BLaER1 treated with 17β-estradiol and CSF1 and Interleukin-3, amounts not matched to agents 10 nM and 100 nM (cell line): ENCODE data around the gene GPR18.
"Not testable (repeated sequence)": the region's sequence is repeated elsewhere in the genome, so short reads cannot be mapped to it uniquely, and the experiment has no call there.

ENCODE experiments used
- H3K27ac ChIP-seq, 11 experiments: shearing (Covaris generic); formaldehyde crosslinking; 2 replicates each; pipeline ENCODE4 v1.8.1; 2022
- H3K27me3 ChIP-seq, 11 experiments: shearing (Covaris generic); formaldehyde crosslinking; 2 replicates each; pipeline ENCODE4 v1.8.1; 2022
- H3K36me3 ChIP-seq, 11 experiments: shearing (Covaris generic); formaldehyde crosslinking; 2 replicates each; pipeline ENCODE4 v1.8.1; 2022
- H3K4me1 ChIP-seq, 10 experiments: shearing (Covaris generic); formaldehyde crosslinking; 2 replicates each; pipeline ENCODE4 v1.8.1; 2022
- H3K4me2 ChIP-seq, 11 experiments: shearing (Covaris generic); formaldehyde crosslinking; 2 replicates each; pipeline ENCODE4 v1.8.1; 2022
- H3K4me3 ChIP-seq, 10 experiments: shearing (Covaris generic); formaldehyde crosslinking; 2 replicates each; pipeline ENCODE4 v1.8.1; 2022
- H3K9ac ChIP-seq, 11 experiments: shearing (Covaris generic); formaldehyde crosslinking; 2 replicates each; pipeline ENCODE4 v1.8.1; 2022
- H3K9me3 ChIP-seq, 11 experiments: shearing (Covaris generic); formaldehyde crosslinking; replicated peaks in 1 of 11; 2 replicates each; pipeline ENCODE4 v1.8.1; 2022
- H4K20me1 ChIP-seq, 11 experiments: shearing (Covaris generic); formaldehyde crosslinking; 2 replicates each; pipeline ENCODE4 v1.8.1; 2022
- Cebpa-rat ChIP-seq, 11 experiments: shearing (Covaris generic); IDR thresholded peaks; 2 replicates each; pipeline ENCODE4 v1.8.1; 2022

Gene GPR18

GRCh38 chr13:99237981-99238662 is 20.1 kb downstream of the GPR18 start:
- Histone ChIP-seq H3K9ac (peak overlapping the region; percentile 56 to 74 (median 68)), H4K20me1 (peaks cover 0 to 4% (median 0%) of the 10 kb centered on the region in 11 experiments; a peak in 2 of 22 replicates), H3K4me2 (peak overlapping the region; percentile 64 to 96 (median 82)), H3K4me1 (peaks cover 26 to 59% (median 46%) of the 10 kb centered on the region in 10 experiments), H3K9me3 (peaks cover 0 to 16% (median 8%) of the 10 kb centered on the region in 11 experiments; a peak in 8 of 22 replicates), H3K27ac (peak overlapping the region; percentile 56 to 78 (median 72); a peak in 21 of 22 replicates), H3K36me3 (peaks cover 23 to 70% (median 44%) of the 10 kb centered on the region in 11 experiments), H3K27me3 (no peaks in the 10 kb centered on the region), H3K4me3 (peak overlapping the region in 9 of 10 experiments; percentile 6 to 43 (median 29); a peak in 10 of 20 replicates)
- no peak for TF ChIP-seq Cebpa-rat (IDR thresholded peaks at IDR 0.05)

GRCh38 chr13:99231721-99232120 is 26.5 kb downstream of the GPR18 start:
- Histone ChIP-seq H3K27me3 (no peaks in the 10 kb centered on the region), H3K9me3 (peaks cover 0 to 5% (median 0%) of the 10 kb centered on the region in 11 experiments; a peak in 4 of 22 replicates), H3K4me1 (peaks cover 63 to 84% (median 73%) of the 10 kb centered on the region in 10 experiments), H3K4me2 (peak overlapping the region; percentile 81 to 97 (median 88)), H4K20me1 (peaks cover 0 to 15% (median 0%) of the 10 kb centered on the region in 11 experiments; a peak in 2 of 22 replicates), H3K4me3 (peak overlapping the region in 1 of 10 experiments; percentile 9; a peak in 1 of 20 replicates), H3K9ac (peak overlapping the region; percentile 63 to 86 (median 79); a peak in 21 of 22 replicates), H3K36me3 (peaks cover 0 to 44% (median 24%) of the 10 kb centered on the region in 11 experiments; a peak in 14 of 22 replicates), H3K27ac (peak overlapping the region; percentile 78 to 97 (median 93); a peak in 21 of 22 replicates)
- peak in 1 of 11 experiments; percentile 52; a peak in 2 of 22 replicates for TF ChIP-seq Cebpa-rat (IDR thresholded peaks at IDR 0.05)

GRCh38 chr13:99230991-99231390 is 27.2 kb downstream of the GPR18 start:
- no peak for TF ChIP-seq Cebpa-rat (IDR thresholded peaks at IDR 0.05)
- H3K4me3 ChIP-seq = peak overlapping the region in 3 of 10 experiments; percentile 9 to 15 (median 15); a peak in 2 of 20 replicates
- peaks cover 70 to 84% (median 78%) of the 10 kb centered on the region in 10 experiments for H3K4me1 ChIP-seq
- peaks cover 0 to 44% (median 24%) of the 10 kb centered on the region in 11 experiments; a peak in 15 of 22 replicates for H3K36me3 ChIP-seq
- H3K9me3 ChIP-seq = peaks cover 0 to 5% (median 0%) of the 10 kb centered on the region in 11 experiments; a peak in 4 of 22 replicates
- peaks cover 0 to 15% (median 0%) of the 10 kb centered on the region in 11 experiments; a peak in 2 of 22 replicates for H4K20me1 ChIP-seq
- no peaks in the 10 kb centered on the region for H3K27me3 ChIP-seq
- peak overlapping the region; percentile 63 to 86 (median 79); a peak in 20 of 22 replicates for H3K9ac ChIP-seq
- peak overlapping the region; percentile 78 to 97 (median 93); a peak in 21 of 22 replicates for H3K27ac ChIP-seq
- peak overlapping the region; percentile 81 to 97 (median 88) for H3K4me2 ChIP-seq

- Histone ChIP-seq H3K27ac (peak overlapping the region; percentile 78 to 97 (median 93); a peak in 21 of 22 replicates), H3K36me3 (peaks cover 0 to 44% (median 22%) of the 10 kb centered on the region in 11 experiments; a peak in 15 of 22 replicates), H3K4me2 (peak overlapping the region; percentile 81 to 97 (median 88)), H4K20me1 (peaks cover 0 to 17% (median 0%) of the 10 kb centered on the region in 11 experiments; a peak in 2 of 22 replicates), H3K9ac (peak overlapping the region; percentile 36 to 86 (median 79); a peak in 20 of 22 replicates), H3K4me3 (0 out of 20 replicates have a peak overlapping the region, but pooled peaks of 1 of the 10 experiments have one; percentile 15), H3K4me1 (peaks cover 74 to 84% (median 82%) of the 10 kb centered on the region in 10 experiments)
- H3K9me3 ChIP-seq, H3K27me3 ChIP-seq: not testable (repeated sequence)
These were observed 27.6 kb downstream of the GPR18 start for GRCh38 chr13:99230588-99230987.

GRCh38 chr13:99228737-99229691 is 29.2 kb downstream of the GPR18 start:
- Histone ChIP-seq H3K36me3 (peaks cover 0 to 33% (median 13%) of the 10 kb centered on the region in 11 experiments; a peak in 12 of 22 replicates), H4K20me1 (peaks cover 0 to 23% (median 0%) of the 10 kb centered on the region in 11 experiments; a peak in 2 of 22 replicates), H3K4me1 (peaks cover 85 to 91% (median 89%) of the 10 kb centered on the region in 10 experiments), H3K4me3 (peak overlapping the region; percentile 8 to 48 (median 36); a peak in 17 of 20 replicates), H3K27me3 (no peaks in the 10 kb centered on the region), H3K9ac (peak overlapping the region; percentile 57 to 86 (median 78)), H3K4me2 (peak overlapping the region; percentile 81 to 97 (median 88)), H3K27ac (peak overlapping the region; percentile 78 to 97 (median 93)), H3K9me3 (peaks cover 0 to 9% (median 0%) of the 10 kb centered on the region in 11 experiments; a peak in 7 of 22 replicates)
- TF ChIP-seq Cebpa-rat (IDR thresholded peaks at IDR 0.05) = no peak

GRCh38 chr13:99227909-99228688 is 30.1 kb downstream of the GPR18 start:
- no peaks in the 10 kb centered on the region for H3K27me3 ChIP-seq
- peak overlapping the region; percentile 8 to 48 (median 36); a peak in 13 of 20 replicates for H3K4me3 ChIP-seq
- H3K4me2 ChIP-seq = peak overlapping the region; percentile 81 to 97 (median 88)
- peak overlapping the region; percentile 57 to 86 (median 78); a peak in 21 of 22 replicates for H3K9ac ChIP-seq
- peak overlapping the region; percentile 78 to 97 (median 93) for H3K27ac ChIP-seq
- peaks cover 0 to 26% (median 0%) of the 10 kb centered on the region in 11 experiments; a peak in 2 of 22 replicates for H4K20me1 ChIP-seq
- H3K36me3 ChIP-seq = peaks cover 0 to 27% (median 10%) of the 10 kb centered on the region in 11 experiments; a peak in 13 of 22 replicates
- peaks cover 90 to 100% (median 97%) of the 10 kb centered on the region in 10 experiments for H3K4me1 ChIP-seq
- peak in 10 of 11 experiments; percentile 44 to 95 (median 86); a peak in 19 of 22 replicates for TF ChIP-seq Cebpa-rat (IDR thresholded peaks at IDR 0.05)
- H3K9me3 ChIP-seq = peaks cover 0 to 12% (median 6%) of the 10 kb centered on the region in 11 experiments; a peak in 17 of 22 replicates

GRCh38 chr13:99227331-99227900 is 30.8 kb downstream of the GPR18 start:
- H3K36me3 ChIP-seq = peaks cover 0 to 28% (median 12%) of the 10 kb centered on the region in 11 experiments; a peak in 18 of 22 replicates
- peak overlapping the region in 9 of 11 experiments; percentile 74 to 86 (median 79); a peak in 17 of 22 replicates for H3K9ac ChIP-seq
- peaks cover 85 to 99% (median 95%) of the 10 kb centered on the region in 10 experiments for H3K4me1 ChIP-seq
- H3K27ac ChIP-seq = peak overlapping the region; percentile 78 to 97 (median 93); a peak in 21 of 22 replicates
- peaks cover 0 to 26% (median 0%) of the 10 kb centered on the region in 11 experiments; a peak in 2 of 22 replicates for H4K20me1 ChIP-seq
- peaks cover 0 to 19% (median 13%) of the 10 kb centered on the region in 11 experiments; a peak in 20 of 22 replicates for H3K9me3 ChIP-seq
- H3K4me2 ChIP-seq = peak overlapping the region; percentile 81 to 97 (median 88)
- no peaks in the 10 kb centered on the region for H3K27me3 ChIP-seq
- H3K4me3 ChIP-seq = peak overlapping the region in 2 of 10 experiments; percentile 8 to 48; a peak in 3 of 20 replicates
- no peak for TF ChIP-seq Cebpa-rat (IDR thresholded peaks at IDR 0.05)
